IMR-90 (cell line): ENCODE data around the gene SORBS1. TPM values are rescaled to one million over a fixed set of nuclear protein-coding genes. Genes with fewer than 3 reads are reported as not detected.
A peak's percentile ranks its signal among the peaks of the same experiment; 100 is the strongest.

Experiments
- ATAC-seq: fragments of 200-7000 bp; cut with Tn5 transposase; 2 replicates; pipeline ENCODE4 v1.9.1; 2020; ENCODE audit warnings: low read depth, mild to moderate bottlenecking, moderate library complexity
- BruUV-seq: library from RNA; stranded (reverse); fragments of 400-500 nt; replicated peaks from 2 replicates; lab custom pipeline; 2021; lab: Mats Ljungman, UMichigan
- CTCF ChIA-PET: fragments of 300-600 bp; formaldehyde crosslinking; extraction: SDS; loops from one replicate; lab custom pipeline; 2021; ENCODE audit warnings: antibody characterized with exemption; lab: Yijun Ruan, JAX
- POLR2A ChIA-PET: fragments of 300-600 bp; sonication (Branson Sonifier 250); formaldehyde crosslinking; loops from one replicate; lab custom pipeline; 2022; ENCODE audit warnings: antibody characterized with exemption; ENCODE audit not compliant: unreplicated experiment; lab: Charles Lee
- DNase-seq: peaks from one replicate; pipeline ENCODE4 v3.0.0; 2013
- H2AFZ ChIP-seq: replicated peaks from 2 replicates; pipeline ENCODE3; 2013; ENCODE audit warnings: low read length, mild to moderate bottlenecking; ENCODE audit not compliant: poor library complexity
- H2AK5ac ChIP-seq: 2 replicates; pipeline ENCODE4 v1.6.1; 2013; ENCODE audit warnings: low read depth, low read length, inconsistent platforms
- H2AK9ac ChIP-seq: replicated peaks from 2 replicates; pipeline ENCODE3; 2013; ENCODE audit warnings: mild to moderate bottlenecking, low read depth, low read length, moderate library complexity; ENCODE audit not compliant: poor library complexity
- H2BK120ac ChIP-seq: 2 replicates; pipeline ENCODE4 v1.6.1; 2013; ENCODE audit warnings: low read depth, low read length, inconsistent platforms
- H2BK15ac ChIP-seq: 3 replicates; pipeline ENCODE4 v1.6.1; 2013; ENCODE audit warnings: low read depth, low read length, inconsistent platforms
- H2BK20ac ChIP-seq: 2 replicates; pipeline ENCODE4 v1.6.1; 2013; ENCODE audit warnings: low read depth, mild to moderate bottlenecking, inconsistent platforms, low read length, moderate library complexity
- H2BK5ac ChIP-seq: 2 replicates; pipeline ENCODE4 v1.6.1; 2013; ENCODE audit warnings: mild to moderate bottlenecking, low read depth, low read length, inconsistent platforms; ENCODE audit not compliant: poor library complexity, severe bottlenecking
- H3K14ac ChIP-seq: replicated peaks from 2 replicates; pipeline ENCODE4 v1.6.1; 2013; ENCODE audit warnings: low read depth, low read length, inconsistent platforms
- H3K18ac ChIP-seq: 2 replicates; pipeline ENCODE4 v1.6.1; 2013; ENCODE audit warnings: low read depth, low read length, control low read depth
- H3K23ac ChIP-seq: 2 replicates; pipeline ENCODE4 v1.6.1; 2013; ENCODE audit warnings: low read depth, low read length, inconsistent platforms
- H3K27ac ChIP-seq: 2 replicates; pipeline ENCODE4 v1.5.1; 2013; ENCODE audit warnings: mild to moderate bottlenecking, control low read depth, low read length; ENCODE audit not compliant: insufficient read depth
- H3K27me3 ChIP-seq: 2 replicates; pipeline ENCODE4 v1.6.1; 2013; ENCODE audit warnings: low read length; ENCODE audit not compliant: control insufficient read depth, insufficient read depth
- H3K36me3 ChIP-seq: 2 replicates; pipeline ENCODE4 v1.6.1; 2013; ENCODE audit warnings: low read length, mixed read lengths; ENCODE audit not compliant: control insufficient read depth, insufficient read depth
- H3K4ac ChIP-seq: 2 replicates; pipeline ENCODE4 v1.6.1; 2013; ENCODE audit warnings: low read depth, low read length, inconsistent platforms
- H3K4me1 ChIP-seq: 2 replicates; pipeline ENCODE4 v1.6.1; 2013; ENCODE audit warnings: low read length, mixed read lengths; ENCODE audit not compliant: control insufficient read depth, insufficient read depth
- H3K4me2 ChIP-seq: 2 replicates; pipeline ENCODE4 v1.6.1; 2013; ENCODE audit warnings: low read depth, mild to moderate bottlenecking, control low read depth, low read length, moderate library complexity
- H3K4me3 ChIP-seq: 2 replicates; pipeline ENCODE4 v1.5.1; 2013; ENCODE audit warnings: low read depth, mild to moderate bottlenecking, control low read depth, low read length, moderate library complexity; ENCODE audit not compliant: insufficient read depth
- H3K56ac ChIP-seq: 2 replicates; pipeline ENCODE4 v1.6.1; 2013; ENCODE audit warnings: low read length, inconsistent platforms; ENCODE audit not compliant: insufficient read depth; ENCODE audit errors: extremely low read depth
- H3K79me1 ChIP-seq, 2 experiments: 2 replicates each; pipeline ENCODE4 v1.6.1; 2013; ENCODE audit warnings: low read length in 2 of 2, inconsistent platforms in 1 of 2, low read depth in 1 of 2
- H3K9ac ChIP-seq: 2 replicates; pipeline ENCODE4 v1.6.1; 2013; ENCODE audit warnings: low read depth, low read length, control low read depth
- H3K9me1 ChIP-seq: 2 replicates; pipeline ENCODE4 v1.6.1; 2013; ENCODE audit warnings: low read length, inconsistent platforms; ENCODE audit not compliant: insufficient read depth
- H3K9me3 ChIP-seq: 2 replicates; pipeline ENCODE4 v1.6.1; 2013; ENCODE audit warnings: low read length; ENCODE audit not compliant: control insufficient read depth, insufficient read depth
- H4K20me1 ChIP-seq: 2 replicates; pipeline ENCODE4 v1.6.1; 2013; ENCODE audit warnings: low read length, inconsistent platforms; ENCODE audit not compliant: insufficient read depth
- H4K5ac ChIP-seq: 2 replicates; pipeline ENCODE4 v1.6.1; 2013; ENCODE audit warnings: mild to moderate bottlenecking, low read depth, low read length, control low read depth
- H4K8ac ChIP-seq, 2 experiments: 2 replicates each; pipeline ENCODE4 v1.6.1; 2013; ENCODE audit warnings: low read depth in 2 of 2, low read length in 2 of 2, control low read depth in 1 of 2, inconsistent platforms in 1 of 2
- H4K91ac ChIP-seq: 2 replicates; pipeline ENCODE4 v1.6.1; 2013; ENCODE audit warnings: low read depth, low read length, inconsistent platforms; ENCODE audit not compliant: insufficient read depth
- BHLHE40 ChIP-seq: fragments of 150-350 bp; IDR thresholded peaks from 2 replicates; pipeline ENCODE4 v1.6.1; 2016; ENCODE audit warnings: mild to moderate bottlenecking, low read depth, low read length
- CEBPB ChIP-seq: IDR thresholded peaks from 2 replicates; pipeline ENCODE4 v1.6.1; 2012; ENCODE audit warnings: low read depth, low read length, improper control_type of control experiment
- CHD1 ChIP-seq: IDR thresholded peaks from 2 replicates; pipeline ENCODE4 v1.6.1; 2012; ENCODE audit warnings: low read depth, low read length, improper control_type of control experiment
- CTCF ChIP-seq: conservative IDR thresholded peaks from 2 replicates; pipeline ENCODE4 v1.5.1; 2012; ENCODE audit warnings: mild to moderate bottlenecking, low read depth, low read length, improper control_type of control experiment
- ELK1 ChIP-seq: fragments of 150-350 bp; IDR thresholded peaks from 2 replicates; pipeline ENCODE4 v1.6.1; 2016; ENCODE audit warnings: low read depth, mild to moderate bottlenecking, low read length, moderate library complexity, borderline replicate concordance
- FOS ChIP-seq: fragments of 150-350 bp; IDR thresholded peaks from 2 replicates; pipeline ENCODE4 v1.6.1; 2016; ENCODE audit warnings: low read depth, low read length
- MAFK ChIP-seq: IDR thresholded peaks from 2 replicates; pipeline ENCODE4 v1.6.1; 2012; ENCODE audit warnings: low read depth, low read length, improper control_type of control experiment
- MAZ ChIP-seq: IDR thresholded peaks from 2 replicates; pipeline ENCODE4 v1.6.1; 2012; ENCODE audit warnings: low read depth, mild to moderate bottlenecking, low read length, improper control_type of control experiment, moderate library complexity, borderline replicate concordance
- MXI1 ChIP-seq: IDR thresholded peaks from 2 replicates; pipeline ENCODE4 v1.6.1; 2012; ENCODE audit warnings: low read depth, mild to moderate bottlenecking, low read length, moderate library complexity, borderline replicate concordance
- NFE2L2 ChIP-seq: fragments of 150-350 bp; IDR thresholded peaks from 2 replicates; pipeline ENCODE4 v1.6.1; 2016; ENCODE audit warnings: low read depth, mild to moderate bottlenecking, low read length
- POLR2A ChIP-seq: IDR thresholded peaks from 2 replicates; pipeline ENCODE4 v1.6.1; 2012; ENCODE audit warnings: mild to moderate bottlenecking, low read depth, low read length
- RAD21 ChIP-seq: IDR thresholded peaks from 2 replicates; pipeline ENCODE4 v1.6.1; 2012; ENCODE audit warnings: low read length, improper control_type of control experiment
- RCOR1 ChIP-seq: IDR thresholded peaks from 2 replicates; pipeline ENCODE4 v1.6.1; 2012; ENCODE audit warnings: mild to moderate bottlenecking, low read length, improper control_type of control experiment; ENCODE audit not compliant: insufficient replicate concordance
- RFX5 ChIP-seq: IDR thresholded peaks from 2 replicates; pipeline ENCODE4 v1.8.0; 2012; ENCODE audit warnings: low read depth, mild to moderate bottlenecking, low read length, moderate library complexity
- SMC3 ChIP-seq: fragments of 150-350 bp; IDR thresholded peaks from 2 replicates; pipeline ENCODE4 v1.6.1; 2016; ENCODE audit warnings: low read depth, mild to moderate bottlenecking, antibody characterized with exemption, low read length, moderate library complexity
- USF2 ChIP-seq: fragments of 150-350 bp; IDR thresholded peaks from 2 replicates; pipeline ENCODE4 v1.6.1; 2017; ENCODE audit warnings: mild to moderate bottlenecking, antibody characterized with exemption, low read length, low read depth
- WGBS, 2 experiments: methylation state at CpG; one replicate each; pipeline versions ENCODE4 v1.1.5 to v1.1.7; 2013; ENCODE audit warnings: missing lambda C conversion rate in 2 of 2; ENCODE audit not compliant: insufficient read length in 1 of 2; ENCODE audit errors: extremely low coverage in 2 of 2; 5-methylcytosine and 5-hydroxymethylcytosine counted together
- dilution Hi-C: fragments of 300-500 bp; cut with HindIII; formaldehyde crosslinking; loops from one replicate; pipeline ENCODE4 v1.14.3; 2018; ENCODE audit warnings: low sequenced_read_pairs; ENCODE audit not compliant: unreplicated experiment
- in situ Hi-C: fragments of 300-500 bp; cut with MboI; formaldehyde crosslinking; loops from 3 replicates; pipeline ENCODE4 v1.14.3; 2019; ENCODE audit warnings: low sequenced_read_pairs, inconsistent platforms, mixed read lengths
- intact Hi-C: fragments of 100-400 bp; cut with micrococcal nuclease; formaldehyde crosslinking; loops from 2 replicates; pipeline ENCODE4 v1.10.0; 2022
- polyA plus RNA-seq, 3 experiments: library from polyadenylated mRNA; depleted of rRNA; stranded (reverse); fragments of >200 nt; gene quantifications; 2 replicates each; pipeline ENCODE4 v1.2.3, GENCODE V29; 2012; ENCODE audit warnings: low replicate concordance in 1 of 3
- total RNA-seq: library from RNA; depleted of rRNA; stranded (reverse); fragments of >200 nt; gene quantifications from 2 replicates; pipeline ENCODE4 v1.2.3, GENCODE V29; 2012

Gene SORBS1
- total and polyA plus RNA-seq, 2 of the 4 experiments (the other 2 are of a cell fraction): 0.18 to 0.32 TPM

GRCh38 chr10:95296764-95297163 lies 264.4 kb downstream of the SORBS1 start:
- Histone ChIP-seq H3K4ac (peak overlapping the region; percentile 12; the same call in 1 of the 2 replicates), H2BK15ac (no peak overlapping the region), H3K9me1 (0 out of 2 replicates have a peak, but pooled peaks cover 1% of the 10 kb centered on the region), H3K56ac (no peak overlapping the region), H3K27me3 (no peaks in the 10 kb centered on the region), H3K79me1 (no peaks in the 10 kb centered on the region), H3K9me3 (no peaks in the 10 kb centered on the region), H2BK20ac (no peak overlapping the region), H2AK9ac (no peak overlapping the region), H3K18ac (no peak overlapping the region), H3K36me3 (no peaks in the 10 kb centered on the region), H4K5ac (no peak overlapping the region), H2BK5ac (no peak overlapping the region), H3K4me1 (peaks cover 10% of the 10 kb centered on the region), H4K91ac (peak overlapping the region; percentile 49; the same call in 1 of the 2 replicates), H3K27ac (no peak overlapping the region), H3K4me3 (no peak overlapping the region), H2BK120ac (no peak overlapping the region), H4K8ac (no peak overlapping the region), H3K4me2 (no peak overlapping the region), H3K9ac (no peak overlapping the region), H2AK5ac (no peak overlapping the region), H2AFZ (no peak overlapping the region), H3K14ac (no peak overlapping the region), H3K23ac (no peak overlapping the region), H4K20me1 (no peaks in the 10 kb centered on the region)
- CTCF ChIA-PET: no interaction called here
- BruUV-seq: no TSS peak
- TF ChIP-seq CHD1 (no peak), USF2 (no peak), CEBPB (no peak), RAD21 (no peak), ELK1 (no peak), CTCF (no peak), MAFK (no peak), NFE2L2 (no peak), RFX5 (no peak), BHLHE40 (no peak), FOS (no peak), POLR2A (no peak), SMC3 (no peak), MXI1 (no peak), MAZ (no peak), RCOR1 (no peak)
- intact Hi-C loops: no loop called here
- 93% methylated on average over 4 of the region's 4 CpGs; no CpG with 5 or more reads in 1 of the 2 experiments for WGBS, 2 experiments
- dilution Hi-C loops: no loop called here
- in situ Hi-C loops: no loop called here
- ATAC-seq (no peak), DNase-seq (no peak)
- POLR2A ChIA-PET: no interaction called here
